VCaP (cell line): ENCODE measurements around the gene AZU1.
A peak's percentile ranks its signal among the peaks of the same experiment; 100 is the strongest.

ENCODE experiments used
- H3K27ac ChIP-seq: fragments of 450-650 bp; 2 replicates; pipeline ENCODE4 v1.5.1; 2017
- TF ChIP-seq, protein P1 (sequence below): fragments of 450-650 bp; conservative IDR thresholded peaks from 2 replicates; pipeline ENCODE4 v1.5.1; 2017; ENCODE audit warnings: mild to moderate bottlenecking, moderate library complexity

Gene AZU1

GRCh38 chr19:858284-858683, 30.6 kb downstream of the AZU1 start:
- no peak overlapping the region for H3K27ac ChIP-seq
- TF ChIP-seq, protein P1, sequence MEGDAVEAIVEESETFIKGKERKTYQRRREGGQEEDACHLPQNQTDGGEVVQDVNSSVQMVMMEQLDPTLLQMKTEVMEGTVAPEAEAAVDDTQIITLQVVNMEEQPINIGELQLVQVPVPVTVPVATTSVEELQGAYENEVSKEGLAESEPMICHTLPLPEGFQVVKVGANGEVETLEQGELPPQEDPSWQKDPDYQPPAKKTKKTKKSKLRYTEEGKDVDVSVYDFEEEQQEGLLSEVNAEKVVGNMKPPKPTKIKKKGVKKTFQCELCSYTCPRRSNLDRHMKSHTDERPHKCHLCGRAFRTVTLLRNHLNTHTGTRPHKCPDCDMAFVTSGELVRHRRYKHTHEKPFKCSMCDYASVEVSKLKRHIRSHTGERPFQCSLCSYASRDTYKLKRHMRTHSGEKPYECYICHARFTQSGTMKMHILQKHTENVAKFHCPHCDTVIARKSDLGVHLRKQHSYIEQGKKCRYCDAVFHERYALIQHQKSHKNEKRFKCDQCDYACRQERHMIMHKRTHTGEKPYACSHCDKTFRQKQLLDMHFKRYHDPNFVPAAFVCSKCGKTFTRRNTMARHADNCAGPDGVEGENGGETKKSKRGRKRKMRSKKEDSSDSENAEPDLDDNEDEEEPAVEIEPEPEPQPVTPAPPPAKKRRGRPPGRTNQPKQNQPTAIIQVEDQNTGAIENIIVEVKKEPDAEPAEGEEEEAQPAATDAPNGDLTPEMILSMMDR = no peak

DNA sequence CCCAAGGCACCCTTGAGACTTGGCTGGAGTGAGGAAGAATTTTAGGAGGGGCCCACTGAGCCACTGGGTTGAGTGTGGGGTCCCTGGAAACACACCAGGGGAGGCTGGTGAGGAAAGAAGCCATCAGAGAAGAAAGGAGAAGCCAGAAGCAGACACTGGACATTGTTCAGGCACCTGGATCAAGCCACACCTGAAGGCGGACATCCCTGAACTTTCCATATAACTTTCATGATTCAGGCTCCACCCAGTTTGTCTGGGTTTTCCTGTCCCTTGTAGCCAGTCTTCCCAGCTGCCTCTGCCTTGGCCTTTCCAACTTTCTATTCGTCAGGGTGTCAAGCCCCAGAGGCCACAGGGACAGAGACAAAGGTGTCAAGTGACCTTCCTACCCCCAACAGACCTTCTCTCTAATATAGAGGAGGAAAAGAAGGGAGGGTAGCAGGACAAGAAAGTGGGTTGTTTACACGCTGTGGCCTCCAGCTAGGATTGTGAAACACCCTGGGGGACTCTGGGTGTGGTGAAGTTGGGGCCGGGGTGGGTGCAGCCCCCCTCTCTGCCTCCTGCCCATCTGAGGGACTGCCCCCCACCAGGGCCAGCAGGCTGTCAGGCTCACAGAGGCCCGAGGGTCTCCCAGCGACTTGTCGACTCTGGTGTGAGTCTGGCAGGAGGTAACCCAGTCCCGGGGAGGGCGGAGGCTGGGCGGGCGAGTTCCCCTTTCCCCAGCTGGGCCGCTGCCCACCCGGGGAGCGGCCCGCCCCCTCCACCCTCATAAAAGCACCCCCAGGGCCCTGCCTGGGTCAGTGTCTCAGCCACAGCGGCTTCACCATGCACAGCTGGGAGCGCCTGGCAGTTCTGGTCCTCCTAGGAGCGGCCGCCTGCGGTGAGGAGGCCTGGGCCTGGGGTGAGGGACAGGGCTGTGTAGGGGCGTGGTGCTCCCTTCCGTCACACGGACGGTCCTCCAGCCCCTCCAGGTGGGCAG, 31.5 kb downstream of the AZU1 start, which contains the start of gene CFD:
Gene CFD, plus strand, starts transcription at position 797 of the 976 bp plus-strand sequence. Its CDS starts 26 bp downstream, at position 823.
- peak within 1 kb of the TSS; percentile 37; the same call in 1 of the 2 replicates for H3K27ac ChIP-seq
- TF ChIP-seq, protein P1 = no peak

DNA sequence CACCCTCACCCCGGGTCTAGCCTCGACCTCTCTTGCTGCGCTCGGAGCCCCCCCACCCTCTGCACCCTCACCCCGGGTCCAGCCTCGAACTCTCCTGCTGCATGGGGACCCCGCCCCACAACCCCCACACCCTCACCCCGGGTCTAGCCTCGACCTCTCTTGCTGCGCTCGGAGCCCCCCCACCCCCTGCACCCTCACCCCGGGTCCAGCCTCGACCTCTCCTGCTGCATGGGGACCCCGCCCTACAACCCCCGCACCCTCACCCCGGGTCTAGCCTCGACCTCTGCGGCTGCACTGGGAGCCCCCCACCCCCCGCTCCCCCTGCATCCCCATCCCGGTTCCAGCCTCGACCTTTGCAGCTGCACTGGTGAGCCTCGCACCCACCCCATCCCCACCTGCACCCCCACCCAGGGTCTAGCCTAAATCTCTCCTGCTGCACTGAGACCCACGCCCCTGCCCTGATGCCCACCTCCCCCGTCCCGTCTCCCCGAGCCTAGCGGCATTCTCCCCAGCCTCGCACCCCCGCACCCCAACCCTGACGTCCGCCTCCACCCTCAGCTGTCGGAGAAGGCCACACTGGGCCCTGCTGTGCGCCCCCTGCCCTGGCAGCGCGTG, 33.6 kb downstream of the AZU1 start:
- TF ChIP-seq, protein P1 = no peak
- no peak overlapping the region for H3K27ac ChIP-seq

- H3K27ac ChIP-seq = no peak overlapping the region
- TF ChIP-seq, protein P1 = peak; percentile 27; the same call in 1 of the 2 replicates
Measured at GRCh38 chr19:861756-862580, 34.3 kb downstream of the AZU1 start.

GRCh38 chr19:862581-863314, 35.1 kb downstream of the AZU1 start:
- TF ChIP-seq, protein P1 = no peak
- no peak overlapping the region for H3K27ac ChIP-seq

DNA sequence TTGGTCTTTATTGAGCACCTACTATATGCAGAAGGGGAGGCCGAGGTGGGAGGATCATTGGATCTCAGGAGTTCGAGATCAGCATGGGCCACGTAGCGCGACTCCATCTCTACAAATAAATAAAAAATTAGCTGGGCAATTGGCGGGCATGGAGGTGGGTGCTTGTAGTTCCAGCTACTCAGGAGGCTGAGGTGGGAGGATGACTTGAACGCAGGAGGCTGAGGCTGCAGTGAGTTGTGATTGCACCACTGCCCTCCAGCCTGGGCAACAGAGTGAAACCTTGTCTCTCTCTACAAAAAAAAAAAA, 35.6 kb downstream of the AZU1 start:
- TF ChIP-seq, protein P1 = no peak
- H3K27ac ChIP-seq = no peak overlapping the region
